Trophoblast cell (in vitro differentiated cells and primary cell): ENCODE measurements around the gene ZNF609.
A peak's percentile ranks its signal among the peaks of the same experiment; 100 is the strongest.

Source experiments
- DNase-seq, 2 donors: peaks; one replicate each; pipeline ENCODE4 v3.0.0-alpha.2; 2016
- H2AFZ ChIP-seq: 2 replicates; pipeline ENCODE4 v1.6.1; 2013; ENCODE audit warnings: low read length, moderate library complexity, mild to moderate bottlenecking; ENCODE audit not compliant: insufficient read depth, poor library complexity
- H2AK5ac ChIP-seq: 2 replicates; pipeline ENCODE4 v1.6.1; 2013; ENCODE audit warnings: mild to moderate bottlenecking, low read length
- H2BK120ac ChIP-seq: 2 replicates; pipeline ENCODE4 v1.6.1; 2013; ENCODE audit warnings: low read length, mild to moderate bottlenecking, moderate library complexity; ENCODE audit not compliant: insufficient read depth, poor library complexity
- H2BK12ac ChIP-seq: 2 replicates; pipeline ENCODE4 v1.6.1; 2013; ENCODE audit warnings: mild to moderate bottlenecking, low read length, moderate library complexity
- H2BK5ac ChIP-seq: 2 replicates; pipeline ENCODE4 v1.6.1; 2013; ENCODE audit warnings: low read length, low read depth, moderate library complexity, mild to moderate bottlenecking; ENCODE audit not compliant: poor library complexity
- H3K14ac ChIP-seq: 2 replicates; pipeline ENCODE4 v1.6.1; 2013; ENCODE audit warnings: mild to moderate bottlenecking, low read length
- H3K18ac ChIP-seq: 2 replicates; pipeline ENCODE4 v1.6.1; 2013; ENCODE audit warnings: mild to moderate bottlenecking, low read length
- H3K23ac ChIP-seq: 2 replicates; pipeline ENCODE4 v1.6.1; 2013; ENCODE audit warnings: low read length
- H3K27ac ChIP-seq: 2 replicates; pipeline ENCODE4 v1.5.1; 2013; ENCODE audit warnings: low read depth, mild to moderate bottlenecking, inconsistent platforms, low read length, moderate library complexity
- H3K27me3 ChIP-seq: 2 replicates; pipeline ENCODE4 v1.6.1; 2013; ENCODE audit warnings: inconsistent platforms, mild to moderate bottlenecking, low read length, moderate library complexity; ENCODE audit not compliant: insufficient read depth
- H3K36me3 ChIP-seq, 2 experiments: 1 replicate in 1 of 2; 2 replicates in 1 of 2; pipeline ENCODE4 v1.6.1; 2013; ENCODE audit warnings: low read length in 2 of 2, mild to moderate bottlenecking in 2 of 2, moderate library complexity in 1 of 2; ENCODE audit not compliant: insufficient read depth in 2 of 2, control insufficient read depth in 1 of 2
- H3K4ac ChIP-seq: 2 replicates; pipeline ENCODE4 v1.6.1; 2013; ENCODE audit warnings: low read depth, mild to moderate bottlenecking, low read length, moderate library complexity
- H3K4me1 ChIP-seq, 2 experiments: 1 replicate in 1 of 2; 2 replicates in 1 of 2; pipeline ENCODE4 v1.6.1; 2013; ENCODE audit warnings: low read length in 2 of 2, mild to moderate bottlenecking in 2 of 2, moderate library complexity in 1 of 2; ENCODE audit not compliant: insufficient read depth in 2 of 2, control insufficient read depth in 1 of 2
- H3K4me2 ChIP-seq: 2 replicates; pipeline ENCODE4 v1.6.1; 2013; ENCODE audit warnings: inconsistent platforms, mild to moderate bottlenecking, low read length, moderate library complexity
- H3K4me3 ChIP-seq: 2 replicates; pipeline ENCODE4 v1.5.1; 2013; ENCODE audit warnings: mild to moderate bottlenecking, low read depth, low read length, inconsistent platforms
- H3K79me1 ChIP-seq: one replicate; pipeline ENCODE4 v1.6.1; 2013; ENCODE audit warnings: low read length
- H3K79me2 ChIP-seq: 2 replicates; pipeline ENCODE4 v1.6.1; 2013; ENCODE audit warnings: low read length, mild to moderate bottlenecking; ENCODE audit not compliant: control insufficient read depth, insufficient read depth, poor library complexity
- H3K9ac ChIP-seq: 2 replicates; pipeline ENCODE4 v1.6.1; 2013; ENCODE audit warnings: mild to moderate bottlenecking, low read length
- H3K9me3 ChIP-seq: 2 replicates; pipeline ENCODE4 v1.6.1; 2013; ENCODE audit warnings: low read depth, mild to moderate bottlenecking, control low read depth, inconsistent platforms, low read length; ENCODE audit not compliant: insufficient read depth
- H4K12ac ChIP-seq: 2 replicates; pipeline ENCODE4 v1.6.1; 2013; ENCODE audit warnings: low read depth, mild to moderate bottlenecking, low read length, moderate library complexity
- H4K8ac ChIP-seq: 2 replicates; pipeline ENCODE4 v1.6.1; 2013; ENCODE audit warnings: low read depth, mild to moderate bottlenecking, low read length, moderate library complexity
- H4K91ac ChIP-seq: one replicate; pipeline ENCODE4 v1.6.1; 2013; ENCODE audit warnings: low read depth, mild to moderate bottlenecking, low read length, moderate library complexity
- WGBS: extraction: QIAGEN DNeasy Blood & Tissue Kit; methylation state at CpG from one replicate; pipeline ENCODE4 v1.1.7; 2013; ENCODE audit warnings: missing lambda C conversion rate; ENCODE audit not compliant: insufficient read length, insufficient coverage; ENCODE audit errors: extremely low coverage; 5-methylcytosine and 5-hydroxymethylcytosine counted together

Gene ZNF609

GRCh38 chr15:64650552-64650951 lies 190.2 kb downstream of the ZNF609 start:
- Histone ChIP-seq H4K91ac (no peak overlapping the region), H3K79me1 (no peaks in the 10 kb centered on the region), H3K27me3 (no peaks in the 10 kb centered on the region), H3K18ac (no peak overlapping the region), H3K79me2 (no peaks in the 10 kb centered on the region), H4K12ac (no peak overlapping the region), H3K4ac (no peak overlapping the region), H3K9ac (no peak overlapping the region), H2BK120ac (no peak overlapping the region), H3K23ac (no peak overlapping the region), H3K36me3 (peaks cover 0 to 1% of the 10 kb centered on the region in 2 experiments), H2BK5ac (no peak overlapping the region), H3K14ac (no peak overlapping the region), H3K4me2 (no peak overlapping the region), H3K27ac (no peak overlapping the region), H2BK12ac (no peak overlapping the region), H3K9me3 (no peaks in the 10 kb centered on the region), H3K4me3 (no peak overlapping the region), H4K8ac (no peak overlapping the region), H2AK5ac (no peak overlapping the region), H3K4me1 (no peaks in the 10 kb centered on the region), H2AFZ (no peak overlapping the region)
- DNase-seq = no peak
- no CpG with 5 or more reads among the region's 1 CpG for WGBS

- Histone ChIP-seq H4K8ac (no peak overlapping the region), H3K36me3 (peaks cover 0 to 1% of the 10 kb centered on the region in 2 experiments), H2BK5ac (no peak overlapping the region), H3K9me3 (no peaks in the 10 kb centered on the region), H3K9ac (no peak overlapping the region), H2AK5ac (no peak overlapping the region), H3K27ac (no peak overlapping the region), H3K14ac (no peak overlapping the region), H3K27me3 (no peaks in the 10 kb centered on the region), H3K4me1 (no peaks in the 10 kb centered on the region), H3K4me2 (no peak overlapping the region), H3K4me3 (no peak overlapping the region), H2BK12ac (no peak overlapping the region), H3K4ac (peak overlapping the region; percentile 22), H3K79me2 (no peaks in the 10 kb centered on the region), H2AFZ (no peak overlapping the region), H2BK120ac (no peak overlapping the region), H3K79me1 (no peaks in the 10 kb centered on the region), H4K12ac (no peak overlapping the region), H4K91ac (no peak overlapping the region), H3K18ac (no peak overlapping the region), H3K23ac (no peak overlapping the region)
- no CpG with 5 or more reads among the region's 4 CpGs for WGBS
- peak; percentile 28 to 63 for DNase-seq
Observed at GRCh38 chr15:64651601-64652191, 191.3 kb downstream of the ZNF609 start.

- Histone ChIP-seq H3K36me3 (peaks cover 0 to 4% of the 10 kb centered on the region in 2 experiments), H4K91ac (no peak overlapping the region), H3K9me3 (no peaks in the 10 kb centered on the region), H3K18ac (no peak overlapping the region), H4K8ac (no peak overlapping the region), H3K9ac (no peak overlapping the region), H2BK5ac (no peak overlapping the region), H3K4me2 (no peak overlapping the region), H2BK120ac (no peak overlapping the region), H3K4me1 (no peaks in the 10 kb centered on the region), H2AK5ac (no peak overlapping the region), H2BK12ac (no peak overlapping the region), H3K4me3 (no peak overlapping the region), H4K12ac (no peak overlapping the region), H3K27ac (no peak overlapping the region), H3K23ac (no peak overlapping the region), H3K79me1 (no peaks in the 10 kb centered on the region), H3K14ac (no peak overlapping the region), H2AFZ (no peak overlapping the region), H3K27me3 (no peaks in the 10 kb centered on the region), H3K79me2 (no peaks in the 10 kb centered on the region), H3K4ac (no peak overlapping the region)
- no CpG with 5 or more reads among the region's 3 CpGs for WGBS
- peak in 1 of 2 donors; percentile 6 for DNase-seq
Observed at GRCh38 chr15:64653757-64654156, 193.4 kb downstream of the ZNF609 start.

GRCh38 chr15:64656508-64656907 lies 196.1 kb downstream of the ZNF609 start:
- H2BK12ac ChIP-seq = no peak overlapping the region
- no peak overlapping the region for H3K23ac ChIP-seq
- WGBS = no CpG with 5 or more reads among the region's 2 CpGs

More at GRCh38 chr15:64656508-64656907, 196.1 kb downstream of the ZNF609 start:
- H3K27ac ChIP-seq = no peak overlapping the region
- no peak overlapping the region for H3K4me3 ChIP-seq
- H3K9me3 ChIP-seq = no peaks in the 10 kb centered on the region
- H4K12ac ChIP-seq = no peak overlapping the region
- no peaks in the 10 kb centered on the region for H3K79me2 ChIP-seq
- no peak overlapping the region for H2BK5ac ChIP-seq
- peaks cover 0 to 4% of the 10 kb centered on the region in 2 experiments for H3K36me3 ChIP-seq
- no peak overlapping the region for H3K4ac ChIP-seq
- no peak overlapping the region for H4K91ac ChIP-seq
- H3K4me1 ChIP-seq = no peaks in the 10 kb centered on the region
- H4K8ac ChIP-seq = no peak overlapping the region
- H3K27me3 ChIP-seq = no peaks in the 10 kb centered on the region
- DNase-seq = no peak
- no peak overlapping the region for H3K4me2 ChIP-seq
- H2AFZ ChIP-seq = no peak overlapping the region
- no peak overlapping the region for H2BK120ac ChIP-seq
- H3K79me1 ChIP-seq = no peaks in the 10 kb centered on the region
- no peak overlapping the region for H3K14ac ChIP-seq
- no peak overlapping the region for H3K18ac ChIP-seq
- H2AK5ac ChIP-seq = no peak overlapping the region
- H3K9ac ChIP-seq = no peak overlapping the region
